H1 (cell line): Measurements from ENCODE around the gene GSTM3. TPM values are rescaled to one million over a fixed set of nuclear protein-coding genes. Genes with fewer than 3 reads are reported as not detected.

Source experiments
- CTCF ChIA-PET: fragments of 300-600 bp; sonication (Branson Sonifier 250); formaldehyde crosslinking; loops from one replicate; lab custom pipeline; 2021; ENCODE audit not compliant: partially characterized antibody; lab: Charles Lee
- POLR2A ChIA-PET: fragments of 300-600 bp; sonication (Branson Sonifier 250); formaldehyde crosslinking; loops from one replicate; lab custom pipeline; 2021; ENCODE audit warnings: inconsistent platforms; ENCODE audit not compliant: partially characterized antibody; lab: Charles Lee
- DNase-seq, 2 experiments: peaks; one replicate each; pipeline versions ENCODE4 v3.0.0 to v3.0.0-alpha.2; 2010 to 2022; ENCODE audit warnings: low spot score in 2 of 2, low read depth in 1 of 2, mixed read lengths in 1 of 2
- FAIRE-seq: peaks from 2 replicates; lab custom pipeline; 2011; peaks lifted over from hg19 to GRCh38; lab: Jason Lieb, UNC
- H2AFZ ChIP-seq: 2 replicates; pipeline ENCODE4 v1.8.1; 2012; ENCODE audit warnings: low read length, inconsistent platforms
- H2AK5ac ChIP-seq: 2 replicates; pipeline ENCODE4 v1.6.1; 2013; ENCODE audit warnings: low read depth, low read length
- H2BK120ac ChIP-seq: replicated peaks from 2 replicates; pipeline ENCODE3; 2013; ENCODE audit warnings: low read depth, low read length, inconsistent platforms
- H2BK12ac ChIP-seq: 2 replicates; pipeline ENCODE4 v1.6.1; 2013; ENCODE audit warnings: low read depth, low read length
- H2BK15ac ChIP-seq: 2 replicates; pipeline ENCODE4 v1.6.1; 2013; ENCODE audit warnings: low read length
- H2BK20ac ChIP-seq: 2 replicates; pipeline ENCODE4 v1.6.1; 2013; ENCODE audit warnings: low read length
- H2BK5ac ChIP-seq: 2 replicates; pipeline ENCODE4 v1.6.1; 2013; ENCODE audit warnings: low read depth, low read length
- H3K14ac ChIP-seq: 2 replicates; pipeline ENCODE4 v1.6.1; 2013; ENCODE audit warnings: inconsistent platforms; ENCODE audit not compliant: insufficient read length
- H3K18ac ChIP-seq: 2 replicates; pipeline ENCODE4 v1.6.1; 2013; ENCODE audit warnings: low read length; ENCODE audit errors: extremely low read depth
- H3K23ac ChIP-seq: 2 replicates; pipeline ENCODE4 v1.6.1; 2013; ENCODE audit warnings: inconsistent platforms; ENCODE audit not compliant: insufficient read length
- H3K23me2 ChIP-seq: 2 replicates; pipeline ENCODE4 v1.6.1; 2013; ENCODE audit warnings: low read depth, low read length
- H3K27ac ChIP-seq: 2 replicates; pipeline ENCODE4 v1.6.1; 2011; ENCODE audit warnings: low read depth, low read length, inconsistent platforms
- H3K27me3 ChIP-seq, 4 experiments: replicated peaks in 1 of 4; 1 replicate in 1 of 4; 2 replicates in 3 of 4; pipeline versions ENCODE4 v1.6.1 to v1.8.1; 2011 to 2013; ENCODE audit warnings: low read length in 3 of 4, mild to moderate bottlenecking in 3 of 4, inconsistent platforms in 2 of 4, mixed read lengths in 2 of 4, moderate library complexity in 1 of 4; ENCODE audit not compliant: control insufficient read depth in 3 of 4, insufficient read depth in 3 of 4; ENCODE audit errors: extremely low read depth in 1 of 4
- H3K36me3 ChIP-seq, 4 experiments: 2 replicates each; pipeline versions ENCODE4 v1.6.1 to v1.8.1; 2011 to 2013; ENCODE audit warnings: mild to moderate bottlenecking in 4 of 4, low read length in 3 of 4, moderate library complexity in 2 of 4, control low read depth in 1 of 4, inconsistent platforms in 1 of 4; ENCODE audit not compliant: insufficient read depth in 4 of 4, control insufficient read depth in 2 of 4
- H3K4ac ChIP-seq: replicated peaks from 2 replicates; pipeline ENCODE3; 2013; ENCODE audit warnings: low read length, low read depth, mixed read lengths, inconsistent platforms; ENCODE audit not compliant: insufficient read length
- H3K4me1 ChIP-seq, 4 experiments: replicated peaks in 1 of 4; 1 replicate in 1 of 4; 2 replicates in 3 of 4; pipeline versions ENCODE4 v1.6.1 to v1.8.1; 2011 to 2013; ENCODE audit warnings: low read length in 3 of 4, inconsistent platforms in 2 of 4, mixed read lengths in 1 of 4; ENCODE audit not compliant: insufficient read depth in 4 of 4, control insufficient read depth in 3 of 4
- H3K4me2 ChIP-seq, 2 experiments: 2 replicates each; pipeline versions ENCODE4 v1.6.1 to v1.8.1; 2011 to 2013; ENCODE audit warnings: low read depth in 2 of 2, low read length in 2 of 2, control low read depth in 1 of 2, inconsistent platforms in 1 of 2, mild to moderate bottlenecking in 1 of 2; ENCODE audit not compliant: insufficient read depth in 1 of 2
- H3K4me3 ChIP-seq, 4 experiments: fragments of 200-600, 300-600 bp in 1 of 4; sonication (generic), shearing (Covaris generic), sonication (Bioruptor Twin) in 1 of 4; 2 replicates each; pipeline versions ENCODE4 v1.5.1 to v1.8.1; 2011 to 2016; ENCODE audit warnings: low read length in 4 of 4, low read depth in 3 of 4, control low read depth in 2 of 4, inconsistent platforms in 2 of 4, mild to moderate bottlenecking in 2 of 4, mixed read lengths in 1 of 4, moderate library complexity in 1 of 4; ENCODE audit not compliant: insufficient read depth in 2 of 4; ENCODE audit errors: extremely low read depth in 1 of 4
- H3K56ac ChIP-seq: replicated peaks from 2 replicates; pipeline ENCODE3; 2013; ENCODE audit warnings: low read depth, mild to moderate bottlenecking, mixed read lengths, low read length, inconsistent platforms; ENCODE audit not compliant: insufficient read length
- H3K79me1 ChIP-seq: 2 replicates; pipeline ENCODE4 v1.6.1; 2013; ENCODE audit warnings: low read depth, low read length, control low read depth
- H3K79me2 ChIP-seq, 2 experiments: 2 replicates each; pipeline versions ENCODE4 v1.6.1 to v1.8.1; 2012 to 2013; ENCODE audit warnings: low read length in 2 of 2, mild to moderate bottlenecking in 2 of 2, inconsistent platforms in 1 of 2; ENCODE audit not compliant: insufficient read depth in 2 of 2, control insufficient read depth in 1 of 2
- H3K9ac ChIP-seq, 4 experiments: replicated peaks in 1 of 4; 1 replicate in 1 of 4; 2 replicates in 3 of 4; pipeline versions ENCODE4 v1.6.1 to v1.8.1; 2011 to 2013; ENCODE audit warnings: low read depth in 3 of 4, low read length in 3 of 4, control low read depth in 2 of 4, mild to moderate bottlenecking in 2 of 4, moderate library complexity in 2 of 4, inconsistent platforms in 1 of 4; ENCODE audit errors: extremely low read depth in 1 of 4
- H3K9me3 ChIP-seq, 2 experiments: 2 replicates each; pipeline versions ENCODE4 v1.6.1 to v1.8.1; 2012 to 2013; ENCODE audit warnings: mild to moderate bottlenecking in 2 of 2, moderate library complexity in 2 of 2, control low read depth in 1 of 2, inconsistent platforms in 1 of 2, low read depth in 1 of 2, low read length in 1 of 2, mixed read lengths in 1 of 2; ENCODE audit not compliant: insufficient read depth in 2 of 2
- H4K20me1 ChIP-seq, 2 experiments: replicated peaks in 1 of 2; 2 replicates each; pipeline versions ENCODE3 to v1.8.1; 2011 to 2013; ENCODE audit warnings: inconsistent platforms in 2 of 2, low read length in 2 of 2, mild to moderate bottlenecking in 1 of 2; ENCODE audit not compliant: insufficient read depth in 2 of 2, control insufficient read depth in 1 of 2
- H4K5ac ChIP-seq: 2 replicates; pipeline ENCODE4 v1.6.1; 2013; ENCODE audit warnings: low read length, low read depth, mixed read lengths, inconsistent platforms; ENCODE audit not compliant: insufficient read length
- H4K8ac ChIP-seq: 2 replicates; pipeline ENCODE4 v1.8.0; 2013; ENCODE audit warnings: mild to moderate bottlenecking, moderate library complexity, low read length, inconsistent platforms; ENCODE audit not compliant: insufficient read depth; ENCODE audit errors: extremely low read depth
- H4K91ac ChIP-seq: replicated peaks from 2 replicates; pipeline ENCODE3; 2013; ENCODE audit warnings: low read length, mixed read lengths, inconsistent platforms; ENCODE audit not compliant: insufficient read length
- NANOG ChIP-seq: IDR thresholded peaks from 2 replicates; pipeline ENCODE4 v1.6.1; 2011; ENCODE audit warnings: low read length, low read depth, mild to moderate bottlenecking, inconsistent platforms; ENCODE audit not compliant: insufficient read depth, poor library complexity, severe bottlenecking
- PHF8 ChIP-seq: fragments of 200-600 bp; sonication (generic); conservative IDR thresholded peaks from 2 replicates; pipeline ENCODE4 v1.7.1; 2012; ENCODE audit warnings: low read depth, mild to moderate bottlenecking, inconsistent platforms, low read length, moderate library complexity
- SAP30 ChIP-seq: fragments of 300-600 bp; sonication (generic); IDR thresholded peaks from 2 replicates; pipeline ENCODE4 v1.7.1; 2012; ENCODE audit warnings: low read length, moderate library complexity, mild to moderate bottlenecking, inconsistent platforms; ENCODE audit not compliant: insufficient read depth, insufficient replicate concordance
- WGBS, 2 experiments: shearing (Covaris generic) in 1 of 2; methylation state at CpG; one replicate each; pipeline versions ENCODE4 v1.1.6 to v1.1.7; 2013 to 2015; ENCODE audit warnings: low lambda C conversion rate in 2 of 2, mixed read lengths in 2 of 2, inconsistent platforms in 1 of 2, low coverage in 1 of 2, missing lambda C conversion rate in 1 of 2; ENCODE audit not compliant: insufficient replicate concordance in 2 of 2, insufficient coverage in 1 of 2, insufficient read length in 1 of 2; ENCODE audit errors: extremely low coverage in 1 of 2, missing lambda C conversion rate in 1 of 2; 5-methylcytosine and 5-hydroxymethylcytosine counted together
- polyA plus RNA-seq, 7 experiments: library from polyadenylated mRNA; depleted of rRNA in 3 of 7; stranded (reverse) in 5 of 7; unstranded in 2 of 7; fragments of >200 nt in 5 of 7; fragments of 200-250 nt in 2 of 7; gene quantifications; 1 replicate in 5 of 7; 2 replicates in 1 of 7; 4 replicates in 1 of 7; pipeline versions ENCODE4 v1.2.1 to v1.2.3, GENCODE V29; 2011 to 2013; ENCODE audit warnings: missing spikeins in 2 of 7, mixed read lengths in 2 of 7
- total RNA-seq: library from RNA; stranded (reverse); fragmentation: NEBNext Ultra II Directional; extraction: Animal tissue kit (Norgen Biotek cat#: 25700); gene quantifications from 2 replicates; pipeline ENCODE4 v1.2.1, GENCODE V29; 2021
- TF ChIP-seq, protein P1 (sequence below): IDR thresholded peaks from 2 replicates; pipeline ENCODE4 v1.6.1; 2012; ENCODE audit warnings: low read length, inconsistent platforms
- TF ChIP-seq, protein P2 (sequence below): IDR thresholded peaks from 2 replicates; pipeline ENCODE4 v1.6.1; 2012; ENCODE audit warnings: inconsistent platforms

Gene GSTM3
- total and polyA plus RNA-seq, 2 of the 8 experiments (the other 6 are each of a cell fraction or from before 2014, with no cell fraction given), result 2.2 to 5.1 TPM

DNA sequence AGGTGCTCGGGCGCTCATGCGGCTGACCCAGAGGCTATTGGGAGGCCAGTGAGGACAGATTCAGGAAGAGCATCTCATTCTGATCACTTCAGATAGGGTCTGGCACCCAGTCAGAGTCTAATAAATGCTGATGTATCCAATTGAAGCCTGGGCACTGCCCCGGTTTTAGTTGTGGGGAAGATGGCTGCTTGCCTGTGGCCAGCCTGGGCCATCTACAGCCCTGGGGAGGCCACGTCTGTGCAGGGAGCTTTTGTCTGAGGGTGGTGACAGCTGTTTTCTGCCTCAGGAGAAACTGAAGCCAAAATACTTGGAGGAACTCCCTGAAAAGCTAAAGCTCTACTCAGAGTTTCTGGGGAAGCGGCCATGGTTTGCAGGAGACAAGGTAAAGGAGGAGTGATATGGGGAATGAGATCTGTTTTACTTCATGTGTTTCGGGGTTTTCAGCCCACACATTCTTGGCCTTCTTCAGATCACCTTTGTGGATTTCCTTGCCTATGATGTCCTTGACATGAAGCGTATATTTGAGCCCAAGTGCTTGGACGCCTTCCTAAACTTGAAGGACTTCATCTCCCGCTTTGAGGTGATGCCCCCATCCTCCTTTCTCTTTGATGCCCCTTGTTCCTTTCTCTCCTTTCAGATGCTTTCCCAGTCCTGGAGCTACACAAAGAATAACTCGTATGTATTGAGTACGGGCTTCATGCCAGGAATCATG, 26.0 kb downstream of the GSTM3 start:
- Histone ChIP-seq H2AK5ac (no peak overlapping the region), H3K4me3 (no peak overlapping the region)
- TF ChIP-seq SAP30 (no peak), NANOG (no peak), PHF8 (no peak)
- TF ChIP-seq, protein P1, sequence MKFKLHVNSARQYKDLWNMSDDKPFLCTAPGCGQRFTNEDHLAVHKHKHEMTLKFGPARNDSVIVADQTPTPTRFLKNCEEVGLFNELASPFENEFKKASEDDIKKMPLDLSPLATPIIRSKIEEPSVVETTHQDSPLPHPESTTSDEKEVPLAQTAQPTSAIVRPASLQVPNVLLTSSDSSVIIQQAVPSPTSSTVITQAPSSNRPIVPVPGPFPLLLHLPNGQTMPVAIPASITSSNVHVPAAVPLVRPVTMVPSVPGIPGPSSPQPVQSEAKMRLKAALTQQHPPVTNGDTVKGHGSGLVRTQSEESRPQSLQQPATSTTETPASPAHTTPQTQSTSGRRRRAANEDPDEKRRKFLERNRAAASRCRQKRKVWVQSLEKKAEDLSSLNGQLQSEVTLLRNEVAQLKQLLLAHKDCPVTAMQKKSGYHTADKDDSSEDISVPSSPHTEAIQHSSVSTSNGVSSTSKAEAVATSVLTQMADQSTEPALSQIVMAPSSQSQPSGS, result no peak
- TF ChIP-seq, protein P2, sequence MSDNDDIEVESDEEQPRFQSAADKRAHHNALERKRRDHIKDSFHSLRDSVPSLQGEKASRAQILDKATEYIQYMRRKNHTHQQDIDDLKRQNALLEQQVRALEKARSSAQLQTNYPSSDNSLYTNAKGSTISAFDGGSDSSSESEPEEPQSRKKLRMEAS, result no peak
- TF ChIP-seq, all 59 proteins: peak for 0
- H3K4me2 ChIP-seq, result no peak overlapping the region
- ChIA-PET CTCF (interaction anchor here (0.6 to 7.4 kb wide), 2 partner anchors 61 to 216 kb away, joined by 3 to 51 read pairs; no protein-coding TSS in a partner anchor), POLR2A (no interaction called here)
- no peaks in the 10 kb centered on the region for H3K36me3 ChIP-seq
- H4K5ac ChIP-seq, result no peak overlapping the region
- DNase-seq (no peak), FAIRE-seq (no peak)
- no peak overlapping the region for H2BK15ac ChIP-seq
- H4K8ac ChIP-seq, result no peak overlapping the region
- no peak overlapping the region for H2BK120ac ChIP-seq
- H3K9me3 ChIP-seq, result no peaks in the 10 kb centered on the region
- H4K91ac ChIP-seq, result no peak overlapping the region
- no peak overlapping the region for H3K14ac ChIP-seq
- no peaks in the 10 kb centered on the region for H3K23me2 ChIP-seq
- H2BK12ac ChIP-seq, result no peak overlapping the region
- peaks cover 0 to 3% (median 0%) of the 10 kb centered on the region in 4 experiments; a peak in 1 of 7 replicates for H3K27me3 ChIP-seq
- H2AFZ ChIP-seq, result no peak overlapping the region
- H2BK20ac ChIP-seq, result no peak overlapping the region
- H2BK5ac ChIP-seq, result no peak overlapping the region
- no peaks in the 10 kb centered on the region; a peak in 1 of 7 replicates for H3K4me1 ChIP-seq
- no peaks in the 10 kb centered on the region for H3K79me2 ChIP-seq
- no peak overlapping the region for H3K27ac ChIP-seq
- H3K79me1 ChIP-seq, result no peaks in the 10 kb centered on the region
- no peaks in the 10 kb centered on the region for H4K20me1 ChIP-seq
- H3K23ac ChIP-seq, result no peak overlapping the region
- H3K9ac ChIP-seq, result no peak overlapping the region
- no peak overlapping the region for H3K18ac ChIP-seq
- no peak overlapping the region for H3K4ac ChIP-seq
- 89% methylated on average over 12 of the region's 12 CpGs; no CpG with 5 or more reads in 1 of the 2 experiments for WGBS, 2 experiments
- no peak overlapping the region for H3K56ac ChIP-seq
